ENCODE measurements around the gene COTL1.

DNA sequence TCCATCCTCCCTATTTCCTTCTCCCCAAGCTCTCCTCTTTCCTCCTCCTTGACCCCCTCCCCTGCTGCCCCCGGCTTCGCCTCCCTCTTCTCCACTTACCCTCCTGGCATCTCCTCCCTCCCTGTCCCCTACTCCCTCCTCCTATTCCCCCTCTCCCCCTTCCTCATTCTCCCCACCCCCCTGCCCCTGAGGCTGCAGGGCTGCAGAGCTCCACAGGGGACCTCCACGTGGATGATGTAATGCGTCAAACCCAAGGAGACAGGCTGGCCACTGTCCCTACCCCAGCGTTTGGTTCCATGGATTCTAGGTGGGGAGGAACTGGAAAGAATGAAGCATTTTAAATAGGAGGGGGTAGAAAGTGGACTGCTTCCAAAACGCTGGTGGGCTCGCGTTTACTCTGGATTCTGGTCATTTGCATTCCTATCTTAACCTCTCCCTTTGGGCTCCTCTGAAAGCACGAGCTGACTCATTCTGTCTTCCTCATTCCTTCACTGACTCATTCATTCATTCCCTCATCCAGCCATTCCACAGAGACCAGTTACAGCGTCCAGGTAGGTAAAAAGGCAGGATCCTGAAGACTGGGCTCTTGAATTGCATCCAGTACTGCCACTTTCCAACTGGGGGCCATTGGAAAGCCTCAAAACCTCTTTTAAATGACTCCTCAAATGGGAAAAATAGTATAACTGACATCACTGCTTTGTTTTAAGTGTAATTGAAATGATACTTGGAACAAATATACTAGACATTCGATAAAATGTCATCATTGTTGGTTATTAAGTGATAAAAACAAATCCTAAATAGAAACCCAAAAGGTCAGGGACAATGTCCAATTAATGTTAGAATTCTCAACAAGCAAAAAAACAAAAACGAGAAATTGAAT lies 943 bp upstream of the COTL1 start:
- TF ChIP-seq POLR2A (IDR thresholded peaks at IDR 0.05): no peak
- TF ChIP-seq, protein P1, sequence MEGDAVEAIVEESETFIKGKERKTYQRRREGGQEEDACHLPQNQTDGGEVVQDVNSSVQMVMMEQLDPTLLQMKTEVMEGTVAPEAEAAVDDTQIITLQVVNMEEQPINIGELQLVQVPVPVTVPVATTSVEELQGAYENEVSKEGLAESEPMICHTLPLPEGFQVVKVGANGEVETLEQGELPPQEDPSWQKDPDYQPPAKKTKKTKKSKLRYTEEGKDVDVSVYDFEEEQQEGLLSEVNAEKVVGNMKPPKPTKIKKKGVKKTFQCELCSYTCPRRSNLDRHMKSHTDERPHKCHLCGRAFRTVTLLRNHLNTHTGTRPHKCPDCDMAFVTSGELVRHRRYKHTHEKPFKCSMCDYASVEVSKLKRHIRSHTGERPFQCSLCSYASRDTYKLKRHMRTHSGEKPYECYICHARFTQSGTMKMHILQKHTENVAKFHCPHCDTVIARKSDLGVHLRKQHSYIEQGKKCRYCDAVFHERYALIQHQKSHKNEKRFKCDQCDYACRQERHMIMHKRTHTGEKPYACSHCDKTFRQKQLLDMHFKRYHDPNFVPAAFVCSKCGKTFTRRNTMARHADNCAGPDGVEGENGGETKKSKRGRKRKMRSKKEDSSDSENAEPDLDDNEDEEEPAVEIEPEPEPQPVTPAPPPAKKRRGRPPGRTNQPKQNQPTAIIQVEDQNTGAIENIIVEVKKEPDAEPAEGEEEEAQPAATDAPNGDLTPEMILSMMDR (IDR thresholded peaks at IDR 0.05): no peak
- no peak for TF ChIP-seq POLR2AphosphoS5 (IDR thresholded peaks at IDR 0.05)
- no peak for TF ChIP-seq EP300 (IDR thresholded peaks at IDR 0.05)
